Measurements from ENCODE around the gene TBC1D30.

- TF ChIP-seq CTCF (IDR thresholded peaks at IDR 0.05) (no peak), POLR2A (IDR thresholded peaks at IDR 0.05) (no peak)
Measured at GRCh38 chr12:64806173-64806572, 18.3 kb upstream of the TBC1D30 start.
